CD4-positive, alpha-beta memory T cell (primary cell): ENCODE data around the gene ELAC1. TPM values are rescaled to one million over a fixed set of nuclear protein-coding genes. Genes with fewer than 3 reads are reported as not detected.
A peak's percentile ranks its signal among the peaks of the same experiment; 100 is the strongest.

ENCODE experiments used
- CTCF ChIA-PET: fragments of 350-600 bp; sonication (Branson Sonifier 250); formaldehyde crosslinking; loops from one replicate; lab custom pipeline; 2021; ENCODE audit warnings: inconsistent platforms; ENCODE audit not compliant: partially characterized antibody; lab: Charles Lee
- POLR2A ChIA-PET: fragments of 350-600 bp; sonication (Branson Sonifier 250); formaldehyde crosslinking; loops from one replicate; lab custom pipeline; 2021; ENCODE audit not compliant: partially characterized antibody; lab: Charles Lee
- DNase-seq, 5 donors: peaks; one replicate each; pipeline versions ENCODE4 v3.0.0 to v3.0.0-alpha.2; 2020 to 2022; ENCODE audit warnings: mixed read lengths in 1 of 5
- H3K27ac ChIP-seq: one replicate; pipeline ENCODE4 v1.7.0; 2013; ENCODE audit warnings: low read depth, low read length
- H3K27me3 ChIP-seq: 2 replicates; pipeline ENCODE4 v1.7.0; 2013; ENCODE audit warnings: mild to moderate bottlenecking, low read length, moderate library complexity; ENCODE audit not compliant: insufficient read depth
- H3K36me3 ChIP-seq: 2 replicates; pipeline ENCODE4 v1.7.0; 2013; ENCODE audit warnings: mild to moderate bottlenecking, low read length, moderate library complexity; ENCODE audit not compliant: insufficient read depth
- H3K4me1 ChIP-seq: 2 replicates; pipeline ENCODE4 v1.7.0; 2013; ENCODE audit warnings: mild to moderate bottlenecking, low read length, moderate library complexity; ENCODE audit not compliant: insufficient read depth
- H3K4me3 ChIP-seq, 2 donors: one replicate each; pipeline ENCODE4 v1.7.0; 2013; ENCODE audit warnings: low read length in 2 of 2, mild to moderate bottlenecking in 1 of 2
- H3K9me3 ChIP-seq, 2 donors: one replicate each; pipeline ENCODE4 v1.7.0; 2013; ENCODE audit warnings: low read length in 2 of 2, control low read depth in 1 of 2; ENCODE audit not compliant: control insufficient read depth in 1 of 2
- H3K27ac Mint-ChIP-seq, 7 donors: one replicate each; pipeline ENCODE4 v1.8.0; 2020 to 2021; ENCODE audit warnings: mixed read lengths in 7 of 7, mild to moderate bottlenecking in 6 of 7, inconsistent platforms in 3 of 7, moderate library complexity in 3 of 7
- H3K27me3 Mint-ChIP-seq, 2 donors: one replicate each; pipeline ENCODE4 v1.8.0; 2020 to 2021; ENCODE audit warnings: mixed read lengths in 2 of 2
- H3K36me3 Mint-ChIP-seq, 2 donors: one replicate each; pipeline ENCODE4 v1.8.0; 2020 to 2021; ENCODE audit warnings: mixed read lengths in 2 of 2, inconsistent platforms in 1 of 2, mild to moderate bottlenecking in 1 of 2
- H3K4me1 Mint-ChIP-seq, 4 donors: one replicate each; pipeline ENCODE4 v1.8.0; 2020 to 2021; ENCODE audit warnings: mixed read lengths in 4 of 4, mild to moderate bottlenecking in 1 of 4
- H3K4me3 Mint-ChIP-seq, 8 donors: one replicate each; pipeline ENCODE4 v1.8.0; 2020 to 2021; ENCODE audit warnings: mixed read lengths in 8 of 8, mild to moderate bottlenecking in 7 of 8, moderate library complexity in 6 of 8, inconsistent platforms in 3 of 8
- H3K9me3 Mint-ChIP-seq, 8 donors: one replicate each; pipeline ENCODE4 v1.8.0; 2020 to 2021; ENCODE audit warnings: mixed read lengths in 8 of 8, mild to moderate bottlenecking in 5 of 8, inconsistent platforms in 3 of 8, moderate library complexity in 1 of 8
- intact Hi-C: fragments of 100-400 bp; cut with micrococcal nuclease; formaldehyde crosslinking; loops from one replicate; pipeline ENCODE4 v1.15.1; 2023
- polyA plus RNA-seq, 2 donors: library from polyadenylated mRNA; unstranded; fragments of 300-500 nt; fragmentation: Illumina TruSeq; gene quantifications; one replicate each; pipeline ENCODE4 v1.2.3, GENCODE V29; 2021
- total RNA-seq, 2 experiments: library from RNA; stranded (reverse); gene quantifications; one replicate each; pipeline ENCODE4 v1.2.3, GENCODE V29; 2021

The ELAC1 gene
- total RNA-seq, result 10 to 100 TPM; 11.6 to 11.7 TPM
- 10 to 100 TPM; 15.3 to 18.5 TPM for polyA plus RNA-seq

GRCh38 chr18:50967714-50968661, at the start of gene ELAC1:
Gene ELAC1 (plus strand): TSS chr18:50968040. CDS start chr18:50974405, 6,365 bp downstream.
- peak within 1 kb of the TSS; percentile 95 to 99 (median 96) for H3K4me3 Mint-ChIP-seq
- Histone ChIP-seq H3K9me3 (no peaks in the 10 kb centered on the region), H3K36me3 (no peaks in the 10 kb centered on the region), H3K27ac (peak within 1 kb of the TSS; percentile 81), H3K27me3 (no peaks in the 10 kb centered on the region), H3K4me1 (peaks cover 25% of the 10 kb centered on the region), H3K4me3 (peak within 1 kb of the TSS; percentile 77 to 88)
- peaks cover 0 to 13% of the 10 kb centered on the region in 2 donors for H3K36me3 Mint-ChIP-seq
- H3K27ac Mint-ChIP-seq, result peak within 1 kb of the TSS; percentile 90 to 98 (median 96)
- peaks cover 2 to 14% (median 10%) of the 10 kb centered on the region in 8 donors for H3K9me3 Mint-ChIP-seq
- H3K27me3 Mint-ChIP-seq, result peaks cover 0 to 3% of the 10 kb centered on the region in 2 donors
- DNase-seq, result peak; percentile 67 to 76 (median 68)
- ChIA-PET CTCF (interaction anchor here (0.9 to 2.6 kb wide), 5 partner anchors 13 to 83 kb away, joined by 3 to 10 read pairs (median 4); partner anchors contain the start of gene SMAD4), POLR2A (interaction anchor here (0.6 to 3.5 kb wide), 18 partner anchors 10 to 229 kb away, joined by 3 to 95 read pairs (median 4); partner anchors contain the start of genes ME2, MEX3C and SMAD4)
- H3K4me1 Mint-ChIP-seq, result peaks cover 18 to 29% (median 21%) of the 10 kb centered on the region in 4 donors
- intact Hi-C loops, result loop anchor here (1.0 to 5.0 kb wide), 5 partner anchors 62 to 230 kb away; partner anchors contain the start of genes MRO and SMAD4

GRCh38 chr18:50918153-50918552, 49.7 kb upstream of the ELAC1 start:
- Mint-ChIP-seq H3K4me3 (no peak overlapping the region), H3K36me3 (peaks cover 60 to 73% of the 10 kb centered on the region in 2 donors)

GRCh38 chr18:50924372-50924771, 43.5 kb upstream of the ELAC1 start:
- H3K36me3 ChIP-seq, result peaks cover 36% of the 10 kb centered on the region
- CTCF ChIA-PET, result no interaction called here
- intact Hi-C loops, result no loop called here

More at GRCh38 chr18:50918153-50918552, 49.7 kb upstream of the ELAC1 start:
- H3K4me1 Mint-ChIP-seq, result peaks cover 0 to 11% (median under 1%) of the 10 kb centered on the region in 4 donors
- Histone ChIP-seq H3K27ac (no peak overlapping the region), H3K4me3 (no peak overlapping the region), H3K36me3 (peaks cover 42% of the 10 kb centered on the region), H3K4me1 (no peaks in the 10 kb centered on the region), H3K9me3 (no peaks in the 10 kb centered on the region), H3K27me3 (no peaks in the 10 kb centered on the region)
- H3K27ac Mint-ChIP-seq, result peak overlapping the region in 3 of 7 donors; percentile 19 to 74 (median 46)
- DNase-seq, result no peak
- POLR2A ChIA-PET, result no interaction called here
- no peaks in the 10 kb centered on the region for H3K27me3 Mint-ChIP-seq
- intact Hi-C loops, result no loop called here
- H3K9me3 Mint-ChIP-seq, result peaks cover 0 to 2% (median 0%) of the 10 kb centered on the region in 8 donors
- CTCF ChIA-PET, result no interaction called here

GRCh38 chr18:50926521-50926920, 41.3 kb upstream of the ELAC1 start:
- H3K36me3 ChIP-seq, result peaks cover 26% of the 10 kb centered on the region
- CTCF ChIA-PET, result no interaction called here
- H3K4me1 Mint-ChIP-seq, result no peaks in the 10 kb centered on the region
- intact Hi-C loops, result no loop called here
- no peak overlapping the region for H3K27ac Mint-ChIP-seq
- H3K9me3 Mint-ChIP-seq, result peaks cover 0 to 6% (median 0%) of the 10 kb centered on the region in 8 donors
- H3K4me3 ChIP-seq, result no peak overlapping the region
- no peaks in the 10 kb centered on the region for H3K4me1 ChIP-seq
- POLR2A ChIA-PET, result no interaction called here
- H3K36me3 Mint-ChIP-seq, result peaks cover 49 to 59% of the 10 kb centered on the region in 2 donors
- H3K27me3 Mint-ChIP-seq, result no peaks in the 10 kb centered on the region
- H3K27ac ChIP-seq, result no peak overlapping the region
- DNase-seq, result no peak
- no peaks in the 10 kb centered on the region for H3K9me3 ChIP-seq
- H3K4me3 Mint-ChIP-seq, result no peak overlapping the region
- H3K27me3 ChIP-seq, result no peaks in the 10 kb centered on the region

More at GRCh38 chr18:50924372-50924771, 43.5 kb upstream of the ELAC1 start:
- no peak overlapping the region for H3K4me3 Mint-ChIP-seq
- Histone ChIP-seq H3K27me3 (no peaks in the 10 kb centered on the region), H3K4me3 (no peak overlapping the region), H3K4me1 (no peaks in the 10 kb centered on the region), H3K9me3 (no peaks in the 10 kb centered on the region), H3K27ac (no peak overlapping the region)
- H3K9me3 Mint-ChIP-seq, result peaks cover 0 to 6% (median 0%) of the 10 kb centered on the region in 8 donors
- H3K27ac Mint-ChIP-seq, result no peak overlapping the region
- peaks cover 63 to 67% of the 10 kb centered on the region in 2 donors for H3K36me3 Mint-ChIP-seq
- H3K27me3 Mint-ChIP-seq, result no peaks in the 10 kb centered on the region
- DNase-seq, result no peak
- peaks cover 0 to 1% (median 0%) of the 10 kb centered on the region in 4 donors for H3K4me1 Mint-ChIP-seq
- POLR2A ChIA-PET, result no interaction called here

GRCh38 chr18:50928551-50928950, 39.3 kb upstream of the ELAC1 start:
- ChIA-PET CTCF (no interaction called here), POLR2A (no interaction called here)
- H3K4me1 Mint-ChIP-seq, result no peaks in the 10 kb centered on the region
- Histone ChIP-seq H3K36me3 (peaks cover 10% of the 10 kb centered on the region), H3K9me3 (no peaks in the 10 kb centered on the region), H3K27me3 (no peaks in the 10 kb centered on the region), H3K27ac (no peak overlapping the region), H3K4me1 (no peaks in the 10 kb centered on the region), H3K4me3 (no peak overlapping the region)
- peaks cover 0 to 6% (median 0%) of the 10 kb centered on the region in 8 donors for H3K9me3 Mint-ChIP-seq
- no peaks in the 10 kb centered on the region for H3K27me3 Mint-ChIP-seq
- DNase-seq, result no peak
- peaks cover 38 to 47% of the 10 kb centered on the region in 2 donors for H3K36me3 Mint-ChIP-seq
- no peak overlapping the region for H3K4me3 Mint-ChIP-seq
- H3K27ac Mint-ChIP-seq, result peak overlapping the region in 1 of 7 donors; percentile 48
- intact Hi-C loops, result no loop called here

- Histone ChIP-seq H3K4me3 (no peak overlapping the region), H3K9me3 (no peaks in the 10 kb centered on the region), H3K27ac (no peak overlapping the region), H3K27me3 (no peaks in the 10 kb centered on the region), H3K4me1 (no peaks in the 10 kb centered on the region), H3K36me3 (no peaks in the 10 kb centered on the region)
- Mint-ChIP-seq H3K27me3 (no peaks in the 10 kb centered on the region), H3K4me3 (no peak overlapping the region), H3K9me3 (no peaks in the 10 kb centered on the region), H3K27ac (peak overlapping the region in 2 of 7 donors; percentile 36 to 42), H3K4me1 (peaks cover 0 to 3% (median 0%) of the 10 kb centered on the region in 4 donors), H3K36me3 (peaks cover 16 to 42% of the 10 kb centered on the region in 2 donors)
- intact Hi-C loops, result no loop called here
- ChIA-PET CTCF (no interaction called here), POLR2A (interaction anchor here (1.0 kb wide), 1 partner anchor 33 kb away, joined by 3 read pairs; no protein-coding TSS in a partner anchor)
- no peak for DNase-seq
Observed at GRCh38 chr18:50933684-50934083, 34.2 kb upstream of the ELAC1 start.
